ENCODE data around the gene HES3.

DNA sequence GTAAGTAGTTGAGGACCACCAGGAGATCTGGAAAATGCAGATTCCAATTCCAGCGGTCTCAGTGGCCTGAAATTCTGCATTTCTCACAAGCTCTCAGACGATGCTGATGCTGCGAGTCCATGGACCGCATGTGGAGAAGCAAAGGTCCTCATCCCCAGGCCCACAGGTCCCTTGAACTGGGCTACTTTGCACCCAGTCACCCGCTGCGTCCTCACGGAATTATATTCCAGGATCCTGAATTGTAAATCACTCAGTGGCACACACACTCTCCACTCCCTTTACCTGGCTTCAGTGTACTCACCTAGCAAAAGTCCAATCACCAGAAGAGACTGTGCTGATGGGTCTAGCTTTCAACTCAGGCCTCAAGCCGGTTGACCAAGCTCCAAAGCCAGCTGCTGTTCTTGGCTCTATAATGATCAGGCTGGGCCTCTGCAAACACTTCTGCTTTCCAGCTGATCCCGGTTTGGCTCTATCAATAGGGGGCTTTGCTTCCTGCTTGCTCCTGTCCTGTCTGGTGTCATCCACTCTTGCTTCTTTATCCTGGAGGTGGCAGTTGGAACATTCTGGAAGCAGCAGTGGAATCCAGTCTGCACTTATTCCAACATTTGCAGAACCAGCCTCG lies 43.7 kb upstream of the HES3 start:
- no peak for TF ChIP-seq POLR2A (IDR thresholded peaks at IDR 0.05)
- TF ChIP-seq, protein P1, sequence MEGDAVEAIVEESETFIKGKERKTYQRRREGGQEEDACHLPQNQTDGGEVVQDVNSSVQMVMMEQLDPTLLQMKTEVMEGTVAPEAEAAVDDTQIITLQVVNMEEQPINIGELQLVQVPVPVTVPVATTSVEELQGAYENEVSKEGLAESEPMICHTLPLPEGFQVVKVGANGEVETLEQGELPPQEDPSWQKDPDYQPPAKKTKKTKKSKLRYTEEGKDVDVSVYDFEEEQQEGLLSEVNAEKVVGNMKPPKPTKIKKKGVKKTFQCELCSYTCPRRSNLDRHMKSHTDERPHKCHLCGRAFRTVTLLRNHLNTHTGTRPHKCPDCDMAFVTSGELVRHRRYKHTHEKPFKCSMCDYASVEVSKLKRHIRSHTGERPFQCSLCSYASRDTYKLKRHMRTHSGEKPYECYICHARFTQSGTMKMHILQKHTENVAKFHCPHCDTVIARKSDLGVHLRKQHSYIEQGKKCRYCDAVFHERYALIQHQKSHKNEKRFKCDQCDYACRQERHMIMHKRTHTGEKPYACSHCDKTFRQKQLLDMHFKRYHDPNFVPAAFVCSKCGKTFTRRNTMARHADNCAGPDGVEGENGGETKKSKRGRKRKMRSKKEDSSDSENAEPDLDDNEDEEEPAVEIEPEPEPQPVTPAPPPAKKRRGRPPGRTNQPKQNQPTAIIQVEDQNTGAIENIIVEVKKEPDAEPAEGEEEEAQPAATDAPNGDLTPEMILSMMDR (IDR thresholded peaks at IDR 0.05): no peak

Measured in vagina (tissue), 2 donors.